H1 (cell line): Measurements from ENCODE around the gene EDC3. TPM values are rescaled to one million over a fixed set of nuclear protein-coding genes. Genes with fewer than 3 reads are reported as not detected.

ENCODE experiments used
- CTCF ChIA-PET: fragments of 300-600 bp; sonication (Branson Sonifier 250); formaldehyde crosslinking; loops from one replicate; lab custom pipeline; 2021; ENCODE audit not compliant: partially characterized antibody; lab: Charles Lee
- POLR2A ChIA-PET: fragments of 300-600 bp; sonication (Branson Sonifier 250); formaldehyde crosslinking; loops from one replicate; lab custom pipeline; 2021; ENCODE audit warnings: inconsistent platforms; ENCODE audit not compliant: partially characterized antibody; lab: Charles Lee
- DNase-seq, 2 experiments: peaks; one replicate each; pipeline versions ENCODE4 v3.0.0 to v3.0.0-alpha.2; 2010 to 2022; ENCODE audit warnings: low spot score in 2 of 2, low read depth in 1 of 2, mixed read lengths in 1 of 2
- FAIRE-seq: peaks from 2 replicates; lab custom pipeline; 2011; peaks lifted over from hg19 to GRCh38; lab: Jason Lieb, UNC
- H2AFZ ChIP-seq: 2 replicates; pipeline ENCODE4 v1.8.1; 2012; ENCODE audit warnings: low read length, inconsistent platforms
- H2AK5ac ChIP-seq: 2 replicates; pipeline ENCODE4 v1.6.1; 2013; ENCODE audit warnings: low read depth, low read length
- H2BK120ac ChIP-seq: replicated peaks from 2 replicates; pipeline ENCODE3; 2013; ENCODE audit warnings: low read depth, low read length, inconsistent platforms
- H2BK12ac ChIP-seq: 2 replicates; pipeline ENCODE4 v1.6.1; 2013; ENCODE audit warnings: low read depth, low read length
- H2BK15ac ChIP-seq: 2 replicates; pipeline ENCODE4 v1.6.1; 2013; ENCODE audit warnings: low read length
- H2BK20ac ChIP-seq: 2 replicates; pipeline ENCODE4 v1.6.1; 2013; ENCODE audit warnings: low read length
- H2BK5ac ChIP-seq: 2 replicates; pipeline ENCODE4 v1.6.1; 2013; ENCODE audit warnings: low read depth, low read length
- H3K14ac ChIP-seq: 2 replicates; pipeline ENCODE4 v1.6.1; 2013; ENCODE audit warnings: inconsistent platforms; ENCODE audit not compliant: insufficient read length
- H3K18ac ChIP-seq: 2 replicates; pipeline ENCODE4 v1.6.1; 2013; ENCODE audit warnings: low read length; ENCODE audit errors: extremely low read depth
- H3K23ac ChIP-seq: 2 replicates; pipeline ENCODE4 v1.6.1; 2013; ENCODE audit warnings: inconsistent platforms; ENCODE audit not compliant: insufficient read length
- H3K23me2 ChIP-seq: 2 replicates; pipeline ENCODE4 v1.6.1; 2013; ENCODE audit warnings: low read depth, low read length
- H3K27ac ChIP-seq: 2 replicates; pipeline ENCODE4 v1.6.1; 2011; ENCODE audit warnings: low read depth, low read length, inconsistent platforms
- H3K27me3 ChIP-seq, 4 experiments: replicated peaks in 1 of 4; 1 replicate in 1 of 4; 2 replicates in 3 of 4; pipeline versions ENCODE4 v1.6.1 to v1.8.1; 2011 to 2013; ENCODE audit warnings: low read length in 3 of 4, mild to moderate bottlenecking in 3 of 4, inconsistent platforms in 2 of 4, mixed read lengths in 2 of 4, moderate library complexity in 1 of 4; ENCODE audit not compliant: control insufficient read depth in 3 of 4, insufficient read depth in 3 of 4; ENCODE audit errors: extremely low read depth in 1 of 4
- H3K36me3 ChIP-seq, 4 experiments: 2 replicates each; pipeline versions ENCODE4 v1.6.1 to v1.8.1; 2011 to 2013; ENCODE audit warnings: mild to moderate bottlenecking in 4 of 4, low read length in 3 of 4, moderate library complexity in 2 of 4, control low read depth in 1 of 4, inconsistent platforms in 1 of 4; ENCODE audit not compliant: insufficient read depth in 4 of 4, control insufficient read depth in 2 of 4
- H3K4ac ChIP-seq: replicated peaks from 2 replicates; pipeline ENCODE3; 2013; ENCODE audit warnings: low read length, low read depth, mixed read lengths, inconsistent platforms; ENCODE audit not compliant: insufficient read length
- H3K4me1 ChIP-seq, 4 experiments: replicated peaks in 1 of 4; 1 replicate in 1 of 4; 2 replicates in 3 of 4; pipeline versions ENCODE4 v1.6.1 to v1.8.1; 2011 to 2013; ENCODE audit warnings: low read length in 3 of 4, inconsistent platforms in 2 of 4, mixed read lengths in 1 of 4; ENCODE audit not compliant: insufficient read depth in 4 of 4, control insufficient read depth in 3 of 4
- H3K4me2 ChIP-seq, 2 experiments: 2 replicates each; pipeline versions ENCODE4 v1.6.1 to v1.8.1; 2011 to 2013; ENCODE audit warnings: low read depth in 2 of 2, low read length in 2 of 2, control low read depth in 1 of 2, inconsistent platforms in 1 of 2, mild to moderate bottlenecking in 1 of 2; ENCODE audit not compliant: insufficient read depth in 1 of 2
- H3K4me3 ChIP-seq, 4 experiments: fragments of 200-600, 300-600 bp in 1 of 4; sonication (generic), shearing (Covaris generic), sonication (Bioruptor Twin) in 1 of 4; 2 replicates each; pipeline versions ENCODE4 v1.5.1 to v1.8.1; 2011 to 2016; ENCODE audit warnings: low read length in 4 of 4, low read depth in 3 of 4, control low read depth in 2 of 4, inconsistent platforms in 2 of 4, mild to moderate bottlenecking in 2 of 4, mixed read lengths in 1 of 4, moderate library complexity in 1 of 4; ENCODE audit not compliant: insufficient read depth in 2 of 4; ENCODE audit errors: extremely low read depth in 1 of 4
- H3K56ac ChIP-seq: replicated peaks from 2 replicates; pipeline ENCODE3; 2013; ENCODE audit warnings: low read depth, mild to moderate bottlenecking, mixed read lengths, low read length, inconsistent platforms; ENCODE audit not compliant: insufficient read length
- H3K79me1 ChIP-seq: 2 replicates; pipeline ENCODE4 v1.6.1; 2013; ENCODE audit warnings: low read depth, low read length, control low read depth
- H3K79me2 ChIP-seq, 2 experiments: 2 replicates each; pipeline versions ENCODE4 v1.6.1 to v1.8.1; 2012 to 2013; ENCODE audit warnings: low read length in 2 of 2, mild to moderate bottlenecking in 2 of 2, inconsistent platforms in 1 of 2; ENCODE audit not compliant: insufficient read depth in 2 of 2, control insufficient read depth in 1 of 2
- H3K9ac ChIP-seq, 4 experiments: replicated peaks in 1 of 4; 1 replicate in 1 of 4; 2 replicates in 3 of 4; pipeline versions ENCODE4 v1.6.1 to v1.8.1; 2011 to 2013; ENCODE audit warnings: low read depth in 3 of 4, low read length in 3 of 4, control low read depth in 2 of 4, mild to moderate bottlenecking in 2 of 4, moderate library complexity in 2 of 4, inconsistent platforms in 1 of 4; ENCODE audit errors: extremely low read depth in 1 of 4
- H3K9me3 ChIP-seq, 2 experiments: 2 replicates each; pipeline versions ENCODE4 v1.6.1 to v1.8.1; 2012 to 2013; ENCODE audit warnings: mild to moderate bottlenecking in 2 of 2, moderate library complexity in 2 of 2, control low read depth in 1 of 2, inconsistent platforms in 1 of 2, low read depth in 1 of 2, low read length in 1 of 2, mixed read lengths in 1 of 2; ENCODE audit not compliant: insufficient read depth in 2 of 2
- H4K20me1 ChIP-seq, 2 experiments: replicated peaks in 1 of 2; 2 replicates each; pipeline versions ENCODE3 to v1.8.1; 2011 to 2013; ENCODE audit warnings: inconsistent platforms in 2 of 2, low read length in 2 of 2, mild to moderate bottlenecking in 1 of 2; ENCODE audit not compliant: insufficient read depth in 2 of 2, control insufficient read depth in 1 of 2
- H4K5ac ChIP-seq: 2 replicates; pipeline ENCODE4 v1.6.1; 2013; ENCODE audit warnings: low read length, low read depth, mixed read lengths, inconsistent platforms; ENCODE audit not compliant: insufficient read length
- H4K8ac ChIP-seq: 2 replicates; pipeline ENCODE4 v1.8.0; 2013; ENCODE audit warnings: mild to moderate bottlenecking, moderate library complexity, low read length, inconsistent platforms; ENCODE audit not compliant: insufficient read depth; ENCODE audit errors: extremely low read depth
- H4K91ac ChIP-seq: replicated peaks from 2 replicates; pipeline ENCODE3; 2013; ENCODE audit warnings: low read length, mixed read lengths, inconsistent platforms; ENCODE audit not compliant: insufficient read length
- BCL11A ChIP-seq, 2 experiments: IDR thresholded peaks; one replicate each; pipeline ENCODE4 v1.6.1; 2011; ENCODE audit warnings: low read depth in 2 of 2, low read length in 2 of 2, mild to moderate bottlenecking in 2 of 2
- CHD1 ChIP-seq: IDR thresholded peaks from 2 replicates; pipeline ENCODE4 v1.6.1; 2012; ENCODE audit warnings: low read depth, low read length, improper control_type of control experiment
- FOSL1 ChIP-seq: IDR thresholded peaks from 2 replicates; pipeline ENCODE4 v1.6.1; 2011; ENCODE audit warnings: mild to moderate bottlenecking, low read depth, low read length, moderate library complexity; ENCODE audit not compliant: insufficient read depth
- SAP30 ChIP-seq: fragments of 300-600 bp; sonication (generic); IDR thresholded peaks from 2 replicates; pipeline ENCODE4 v1.7.1; 2012; ENCODE audit warnings: low read length, moderate library complexity, mild to moderate bottlenecking, inconsistent platforms; ENCODE audit not compliant: insufficient read depth, insufficient replicate concordance
- SIX5 ChIP-seq: IDR thresholded peaks from 2 replicates; pipeline ENCODE4 v1.6.1; 2011; ENCODE audit warnings: mild to moderate bottlenecking, low read depth, low read length
- SUZ12 ChIP-seq: fragments of 200-600 bp; sonication (generic); IDR thresholded peaks from 2 replicates; pipeline ENCODE4 v1.6.1; 2012; ENCODE audit warnings: mild to moderate bottlenecking, inconsistent platforms, low read length, moderate library complexity, mixed read lengths
- TAF7 ChIP-seq: optimal IDR thresholded peaks from 2 replicates; pipeline ENCODE3; 2011; ENCODE audit warnings: low read depth, mild to moderate bottlenecking, inconsistent platforms, low read length, moderate library complexity, borderline replicate concordance
- ZNF274 ChIP-seq: IDR thresholded peaks from 2 replicates; pipeline ENCODE4 v1.7.0; 2012; ENCODE audit warnings: low read length, borderline replicate concordance; ENCODE audit errors: extremely low read depth
- WGBS, 2 experiments: shearing (Covaris generic) in 1 of 2; methylation state at CpG; one replicate each; pipeline versions ENCODE4 v1.1.6 to v1.1.7; 2013 to 2015; ENCODE audit warnings: low lambda C conversion rate in 2 of 2, mixed read lengths in 2 of 2, inconsistent platforms in 1 of 2, low coverage in 1 of 2, missing lambda C conversion rate in 1 of 2; ENCODE audit not compliant: insufficient replicate concordance in 2 of 2, insufficient coverage in 1 of 2, insufficient read length in 1 of 2; ENCODE audit errors: extremely low coverage in 1 of 2, missing lambda C conversion rate in 1 of 2; 5-methylcytosine and 5-hydroxymethylcytosine counted together
- polyA plus RNA-seq, 7 experiments: library from polyadenylated mRNA; depleted of rRNA in 3 of 7; stranded (reverse) in 5 of 7; unstranded in 2 of 7; fragments of >200 nt in 5 of 7; fragments of 200-250 nt in 2 of 7; gene quantifications; 1 replicate in 5 of 7; 2 replicates in 1 of 7; 4 replicates in 1 of 7; pipeline versions ENCODE4 v1.2.1 to v1.2.3, GENCODE V29; 2011 to 2013; ENCODE audit warnings: missing spikeins in 2 of 7, mixed read lengths in 2 of 7
- total RNA-seq: library from RNA; stranded (reverse); fragmentation: NEBNext Ultra II Directional; extraction: Animal tissue kit (Norgen Biotek cat#: 25700); gene quantifications from 2 replicates; pipeline ENCODE4 v1.2.1, GENCODE V29; 2021
- TF ChIP-seq, protein P1 (sequence below): IDR thresholded peaks from 2 replicates; pipeline ENCODE4 v1.6.1; 2012; ENCODE audit warnings: low read length, inconsistent platforms
- TF ChIP-seq, protein P2 (sequence below): IDR thresholded peaks from 2 replicates; pipeline ENCODE4 v1.6.1; 2012; ENCODE audit warnings: inconsistent platforms
- TF ChIP-seq, protein P3 (sequence below): IDR thresholded peaks from 2 replicates; pipeline ENCODE4 v1.6.1; 2012; ENCODE audit warnings: inconsistent platforms

EDC3 gene
- total and polyA plus RNA-seq, 2 of the 8 experiments (the other 6 are each of a cell fraction or from before 2014, with no cell fraction given), result 45.0 to 50.8 TPM

DNA sequence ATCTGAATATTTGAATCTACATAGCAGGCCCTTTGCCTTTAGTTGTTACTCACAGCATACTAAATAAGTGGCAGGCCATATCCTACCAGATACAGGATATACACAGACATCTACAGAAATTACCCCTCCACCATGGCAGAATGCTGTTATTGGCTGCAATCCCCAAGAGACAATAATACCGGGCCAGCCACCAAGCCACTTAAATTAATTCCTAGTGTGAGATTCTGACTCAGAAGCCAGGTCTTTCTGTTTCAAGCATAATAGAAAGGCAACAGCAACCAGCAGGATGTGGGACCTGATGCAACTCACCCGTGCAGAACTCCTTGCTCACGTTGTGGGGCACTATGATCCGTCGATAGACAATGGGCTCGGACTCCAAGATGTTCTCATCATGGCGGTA lies 40.4 kb downstream of the EDC3 start:
- Histone ChIP-seq H3K4ac (no peak overlapping the region), H2AK5ac (no peak overlapping the region), H3K79me1 (no peaks in the 10 kb centered on the region; the same call in none of the 2 replicates), H2BK20ac (no peak overlapping the region), H3K56ac (no peak overlapping the region), H3K4me3 (no peak overlapping the region), H4K8ac (no peak overlapping the region), H3K18ac (no peak overlapping the region), H4K5ac (no peak overlapping the region), H3K4me1 (no peaks in the 10 kb centered on the region), H3K27ac (no peak overlapping the region), H3K23ac (no peak overlapping the region), H4K91ac (no peak overlapping the region), H3K23me2 (no peaks in the 10 kb centered on the region), H2BK120ac (no peak overlapping the region), H3K36me3 (peaks cover 0 to 5% (median 2%) of the 10 kb centered on the region in 4 experiments; a peak in 4 of 8 replicates), H3K79me2 (peaks cover 0 to 8% of the 10 kb centered on the region in 2 experiments; a peak in 1 of 4 replicates), H3K4me2 (no peak overlapping the region), H3K14ac (no peak overlapping the region), H3K9me3 (no peaks in the 10 kb centered on the region), H2BK12ac (no peak overlapping the region), H2BK5ac (no peak overlapping the region), H2AFZ (no peak overlapping the region), H2BK15ac (no peak overlapping the region), H4K20me1 (peaks cover 2 to 10% of the 10 kb centered on the region in 2 experiments), H3K27me3 (no peaks in the 10 kb centered on the region), H3K9ac (no peak overlapping the region)
- no peak for DNase-seq
- no peak for FAIRE-seq
- ChIA-PET CTCF (interaction anchor here (0.6 to 4.6 kb wide), 2 partner anchors 20 to 22 kb away, joined by 3 to 41 read pairs; no protein-coding TSS in a partner anchor), POLR2A (no interaction called here)
- WGBS, 2 experiments, result 91% methylated on average over 7 of the region's 7 CpGs; no CpG with 5 or more reads in 1 of the 2 experiments
- no peak for TF ChIP-seq ZNF274
- no peak for TF ChIP-seq FOSL1
- TF ChIP-seq BCL11A (IDR thresholded peaks at IDR 0.05; ENCODE audit: low read depth in 2 of 2, low read length in 2 of 2), result no peak
- TF ChIP-seq TAF7, result no peak
- TF ChIP-seq SAP30, result no peak
- TF ChIP-seq, protein P1, sequence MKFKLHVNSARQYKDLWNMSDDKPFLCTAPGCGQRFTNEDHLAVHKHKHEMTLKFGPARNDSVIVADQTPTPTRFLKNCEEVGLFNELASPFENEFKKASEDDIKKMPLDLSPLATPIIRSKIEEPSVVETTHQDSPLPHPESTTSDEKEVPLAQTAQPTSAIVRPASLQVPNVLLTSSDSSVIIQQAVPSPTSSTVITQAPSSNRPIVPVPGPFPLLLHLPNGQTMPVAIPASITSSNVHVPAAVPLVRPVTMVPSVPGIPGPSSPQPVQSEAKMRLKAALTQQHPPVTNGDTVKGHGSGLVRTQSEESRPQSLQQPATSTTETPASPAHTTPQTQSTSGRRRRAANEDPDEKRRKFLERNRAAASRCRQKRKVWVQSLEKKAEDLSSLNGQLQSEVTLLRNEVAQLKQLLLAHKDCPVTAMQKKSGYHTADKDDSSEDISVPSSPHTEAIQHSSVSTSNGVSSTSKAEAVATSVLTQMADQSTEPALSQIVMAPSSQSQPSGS, result no peak
- no peak for TF ChIP-seq SUZ12
- no peak for TF ChIP-seq SIX5
- no peak for TF ChIP-seq CHD1
- TF ChIP-seq, protein P2, sequence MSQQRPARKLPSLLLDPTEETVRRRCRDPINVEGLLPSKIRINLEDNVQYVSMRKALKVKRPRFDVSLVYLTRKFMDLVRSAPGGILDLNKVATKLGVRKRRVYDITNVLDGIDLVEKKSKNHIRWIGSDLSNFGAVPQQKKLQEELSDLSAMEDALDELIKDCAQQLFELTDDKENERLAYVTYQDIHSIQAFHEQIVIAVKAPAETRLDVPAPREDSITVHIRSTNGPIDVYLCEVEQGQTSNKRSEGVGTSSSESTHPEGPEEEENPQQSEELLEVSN, result no peak
- TF ChIP-seq, protein P3, sequence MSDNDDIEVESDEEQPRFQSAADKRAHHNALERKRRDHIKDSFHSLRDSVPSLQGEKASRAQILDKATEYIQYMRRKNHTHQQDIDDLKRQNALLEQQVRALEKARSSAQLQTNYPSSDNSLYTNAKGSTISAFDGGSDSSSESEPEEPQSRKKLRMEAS, result no peak
